LoVo (cell line): ENCODE data around the gene HIF1A.
"Not testable (repeated sequence)": the region's sequence is repeated elsewhere in the genome, so short reads cannot be mapped to it uniquely, and the experiment has no call there.

Experiments used
- DNase-seq: peaks from one replicate; pipeline ENCODE4 v3.0.0-alpha.2; 2016; ENCODE audit warnings: low spot score

Gene HIF1A

GRCh38 chr14:61708693-61709092, 13.4 kb downstream of the HIF1A start:
- DNase-seq: not testable (repeated sequence)

- DNase-seq: no peak
Observed at GRCh38 chr14:61710853-61711817, 15.8 kb downstream of the HIF1A start.

- no peak for DNase-seq
Observed at GRCh38 chr14:61712137-61712536, 16.8 kb downstream of the HIF1A start.

GRCh38 chr14:61713724-61714437, 18.6 kb downstream of the HIF1A start:
- no peak for DNase-seq

GRCh38 chr14:61716956-61717355, 21.6 kb downstream of the HIF1A start:
- DNase-seq: no peak

- DNase-seq: no peak
Observed at GRCh38 chr14:61718039-61718438, 22.7 kb downstream of the HIF1A start.

- DNase-seq: no peak
Observed at GRCh38 chr14:61719344-61720293, 24.3 kb downstream of the HIF1A start.

GRCh38 chr14:61720294-61720661, 25.0 kb downstream of the HIF1A start:
- no peak for DNase-seq

GRCh38 chr14:61720741-61721140, 25.4 kb downstream of the HIF1A start:
- DNase-seq: no peak

GRCh38 chr14:61724133-61724532, 28.8 kb downstream of the HIF1A start:
- no peak for DNase-seq

- DNase-seq: no peak
Observed at GRCh38 chr14:61726778-61727658, 31.7 kb downstream of the HIF1A start.

- DNase-seq: no peak
Observed at GRCh38 chr14:61730756-61731373, 35.6 kb downstream of the HIF1A start.

- DNase-seq: no peak
Observed at GRCh38 chr14:61733972-61734371, 38.7 kb downstream of the HIF1A start.

GRCh38 chr14:61736751-61737150, 41.4 kb downstream of the HIF1A start:
- no peak for DNase-seq

GRCh38 chr14:61737915-61738314, 42.6 kb downstream of the HIF1A start:
- DNase-seq: no peak

GRCh38 chr14:61739133-61739532, 43.8 kb downstream of the HIF1A start:
- DNase-seq: no peak

GRCh38 chr14:61742371-61742770, 47.1 kb downstream of the HIF1A start:
- DNase-seq: no peak

- DNase-seq: no peak
Observed at GRCh38 chr14:61744238-61744637, 48.9 kb downstream of the HIF1A start.

- DNase-seq: not testable (repeated sequence)
Observed at GRCh38 chr14:61746346-61746745, 51.0 kb downstream of the HIF1A start.

- no peak for DNase-seq
Observed at GRCh38 chr14:61746881-61747280, 51.6 kb downstream of the HIF1A start.

GRCh38 chr14:61747342-61747741, 52.0 kb downstream of the HIF1A start:
- no peak for DNase-seq
